SH-SY5Y (cell line): Measurements from ENCODE around the gene LRRC10B.

ENCODE experiments used
- GATA2 ChIP-seq: IDR thresholded peaks from 2 replicates; pipeline ENCODE4 v1.6.1; 2011; ENCODE audit warnings: mild to moderate bottlenecking, low read depth, low read length
- GATA3 ChIP-seq: IDR thresholded peaks from 2 replicates; pipeline ENCODE4 v1.6.1; 2011; ENCODE audit warnings: low read depth, mild to moderate bottlenecking, low read length, moderate library complexity

DNA sequence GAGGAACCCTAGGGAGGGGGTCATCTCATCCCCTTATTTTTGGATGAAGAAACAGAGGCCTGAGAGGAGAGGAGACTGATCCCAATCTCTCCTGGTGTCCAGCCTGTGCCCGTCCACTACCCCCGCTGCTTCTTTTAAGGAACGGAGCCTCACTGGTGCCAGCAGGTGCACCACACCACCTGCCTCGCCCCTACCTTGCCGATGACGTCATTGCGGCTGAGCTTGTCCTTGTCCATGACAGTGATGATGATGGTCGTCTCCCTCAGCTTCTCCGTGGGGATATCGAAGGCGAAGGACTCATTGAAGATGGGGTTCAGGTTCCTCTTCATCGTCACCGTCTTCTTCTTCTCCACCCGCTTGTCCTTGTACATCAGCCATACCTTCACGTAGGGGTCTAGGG, 14.3 kb downstream of the LRRC10B start:
- TF ChIP-seq GATA2 (no peak), GATA3 (no peak)
